Measurements from ENCODE around the gene ANKRD23. TPM values are rescaled to one million over a fixed set of nuclear protein-coding genes. Genes with fewer than 3 reads are reported as not detected.

The ANKRD23 gene
- total and polyA plus RNA-seq, 2 of the 8 experiments (the other 6 are each of a cell fraction or from before 2014, with no cell fraction given): 3.4 to 3.5 TPM

DNA sequence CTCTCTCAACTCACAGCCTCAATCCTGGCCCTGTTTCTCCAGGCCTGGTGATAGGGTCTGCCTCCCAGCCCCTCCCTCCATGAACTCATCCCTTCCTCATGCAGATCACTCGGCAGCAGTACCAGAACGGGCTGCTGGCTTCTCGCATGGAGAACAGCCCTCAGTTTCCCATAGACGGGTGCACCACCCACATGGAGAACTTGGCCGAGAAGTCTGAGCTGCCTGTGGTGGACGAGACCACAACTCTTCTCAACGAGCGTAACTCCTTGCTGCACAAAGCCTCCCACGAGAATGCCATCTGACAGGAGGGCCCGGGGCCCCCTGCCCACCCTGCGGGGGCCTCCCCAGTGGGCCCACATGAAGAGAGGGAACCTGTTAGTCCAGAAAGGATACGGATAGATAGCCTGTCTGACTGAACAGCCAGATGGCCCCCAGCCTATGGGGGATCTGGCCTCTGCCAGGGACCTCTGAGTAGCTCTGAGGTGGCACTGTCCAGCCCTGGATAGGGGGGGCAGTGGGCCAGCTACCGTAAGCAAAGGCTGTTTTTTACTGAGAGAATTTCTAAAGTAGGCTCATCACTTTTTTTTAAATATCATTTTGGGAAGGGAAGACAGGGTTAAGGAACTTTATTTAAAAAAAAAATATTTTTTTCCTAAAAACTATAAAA, 34.5 kb downstream of the ANKRD23 start (continued):
- TF ChIP-seq RBBP5 (IDR thresholded peaks at IDR 0.05; ENCODE audit: borderline replicate concordance, low read depth, low read length): no peak
- TF ChIP-seq, protein P1, sequence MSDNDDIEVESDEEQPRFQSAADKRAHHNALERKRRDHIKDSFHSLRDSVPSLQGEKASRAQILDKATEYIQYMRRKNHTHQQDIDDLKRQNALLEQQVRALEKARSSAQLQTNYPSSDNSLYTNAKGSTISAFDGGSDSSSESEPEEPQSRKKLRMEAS (IDR thresholded peaks at IDR 0.05): no peak
- TF ChIP-seq NANOG (IDR thresholded peaks at IDR 0.05; ENCODE audit: insufficient read depth, low read depth, low read length, poor library complexity, severe bottlenecking): no peak
- no peak for TF ChIP-seq SIN3A (conservative IDR thresholded peaks at IDR 0.05 in 1 of 2, IDR thresholded peaks at IDR 0.05 in 1 of 2; ENCODE audit: low read depth in 1 of 2, low read length in 2 of 2)
- TF ChIP-seq JUND (IDR thresholded peaks at IDR 0.05; ENCODE audit: low read length): no peak
- no peak for TF ChIP-seq KDM1A (IDR thresholded peaks at IDR 0.05; ENCODE audit: borderline replicate concordance, low read length)

All from H1 (cell line).